Ovary (tissue), 3 donors: Measurements from ENCODE around the gene TK2.
"Not testable (repeated sequence)": the region's sequence is repeated elsewhere in the genome, so short reads cannot be mapped to it uniquely, and the experiment has no call there.

Experiments
- CTCF ChIP-seq, 3 donors: fragments of 450-650 bp in 2 of 3; fragments of 200-600 bp in 1 of 3; IDR thresholded peaks; one replicate each; pipeline versions ENCODE4 v1.5.1 to v1.8.0; 2016 to 2022; ENCODE audit warnings: antibody characterized with exemption in 3 of 3, mild to moderate bottlenecking in 1 of 3
- POLR2A ChIP-seq: fragments of 450-650 bp; IDR thresholded peaks from one replicate; pipeline ENCODE4 v1.6.1; 2017; ENCODE audit warnings: antibody characterized with exemption, mild to moderate bottlenecking, moderate library complexity
- donor health status: DM: no; HTN: no; CAD: no.

- TF ChIP-seq CTCF (IDR thresholded peaks at IDR 0.05); POLR2A: not testable (repeated sequence)
These were observed 46.6 kb upstream of the TK2 start for GRCh38 chr16:66596559-66596958.
